ENCODE data around the gene QPRT. TPM values are rescaled to one million over a fixed set of nuclear protein-coding genes. Genes with fewer than 3 reads are reported as not detected.
"Not testable (repeated sequence)": the region's sequence is repeated elsewhere in the genome, so short reads cannot be mapped to it uniquely, and the experiment has no call there.

The QPRT gene
- total RNA-seq, 1 experiment from 2014 or later, result 27.9 TPM

GRCh38 chr16:29745121-29745852 is 66.3 kb downstream of the QPRT start:
- in situ Hi-C loops (cut with HindIII; ENCODE audit: low pct_unique_long_range_greater_than_20kb, low sequenced_read_pairs), result no loop called here
- Histone ChIP-seq H3K4me3 (ENCODE audit: low read depth in 2 of 2, low read length in 2 of 2) (no peak overlapping the region), H3K27me3 (ENCODE audit: control insufficient read depth, insufficient read depth, low read length) (no peaks in the 10 kb centered on the region), H3K9me3 (ENCODE audit: control insufficient read depth, insufficient read depth, low read depth, low read length) (no peaks in the 10 kb centered on the region), H3K4me1 (ENCODE audit: control insufficient read depth, insufficient read depth, low read length) (no peaks in the 10 kb centered on the region), H3K27ac (ENCODE audit: low read length) (no peak overlapping the region), H3K36me3 (ENCODE audit: control insufficient read depth, insufficient read depth, low read length) (no peaks in the 10 kb centered on the region)
- intact Hi-C loops (cut with micrococcal nuclease; ENCODE audit: unreplicated experiment), result no loop called here
- CTCF ChIA-PET, result no interaction called here
- no peak for ATAC-seq
- BruUV-seq (replicated peaks), result no TSS peak
- TF ChIP-seq REST (IDR thresholded peaks at IDR 0.05; ENCODE audit: insufficient read depth in 1 of 2, low read depth in 2 of 2, low read length in 1 of 2) (no peak), TCF7L2 (IDR thresholded peaks at IDR 0.05; ENCODE audit: low read depth, low read length) (no peak), POLR2AphosphoS5 (IDR thresholded peaks at IDR 0.05; ENCODE audit: low read depth, low read length) (no peak), SIN3A (IDR thresholded peaks at IDR 0.05; ENCODE audit: borderline replicate concordance, insufficient read depth, low read depth, low read length) (no peak), CTCF (IDR thresholded peaks at IDR 0.05) (no peak)
- no peak for DNase-seq (ENCODE audit: low read depth, low spot score)
- POLR2A ChIA-PET, result no interaction called here

- ChIA-PET CTCF (no interaction called here), POLR2A (no interaction called here)
- no TSS peak for BruUV-seq (replicated peaks)
- Histone ChIP-seq H3K27me3 (ENCODE audit: control insufficient read depth, insufficient read depth, low read length) (no peaks in the 10 kb centered on the region), H3K4me1 (ENCODE audit: control insufficient read depth, insufficient read depth, low read length) (no peaks in the 10 kb centered on the region), H3K9me3 (ENCODE audit: control insufficient read depth, insufficient read depth, low read depth, low read length) (no peaks in the 10 kb centered on the region), H3K27ac (ENCODE audit: low read length) (no peak within 1 kb of the TSS), H3K4me3 (ENCODE audit: low read depth in 2 of 2, low read length in 2 of 2) (no peak within 1 kb of the TSS), H3K36me3 (ENCODE audit: control insufficient read depth, insufficient read depth, low read length) (no peaks in the 10 kb centered on the region)
- in situ Hi-C loops (cut with HindIII; ENCODE audit: low pct_unique_long_range_greater_than_20kb, low sequenced_read_pairs), result no loop called here
- ATAC-seq, result no peak
- intact Hi-C loops (cut with micrococcal nuclease; ENCODE audit: unreplicated experiment), result no loop called here
- TF ChIP-seq POLR2AphosphoS5 (IDR thresholded peaks at IDR 0.05; ENCODE audit: low read depth, low read length) (no peak), CTCF (IDR thresholded peaks at IDR 0.05) (no peak)
- no peak for DNase-seq (ENCODE audit: low read depth, low spot score)
Observed at GRCh38 chr16:29745853-29746345, 66.9 kb downstream of the QPRT start, which contains the start of gene C16orf54. Gene C16orf54, minus strand, starts transcription at chr16:29745990. Its CDS starts 1,039 bp downstream, at chr16:29744951.

- H3K4me3 ChIP-seq (ENCODE audit: low read depth in 2 of 2, low read length in 2 of 2); in situ Hi-C loops (cut with HindIII; ENCODE audit: low pct_unique_long_range_greater_than_20kb, low sequenced_read_pairs); CTCF ChIA-PET; ATAC-seq; POLR2A ChIA-PET; H3K27ac ChIP-seq (ENCODE audit: low read length); intact Hi-C loops (cut with micrococcal nuclease; ENCODE audit: unreplicated experiment); H3K9me3 ChIP-seq (ENCODE audit: control insufficient read depth, insufficient read depth, low read depth, low read length); H3K27me3 ChIP-seq (ENCODE audit: control insufficient read depth, insufficient read depth, low read length); H3K36me3 ChIP-seq (ENCODE audit: control insufficient read depth, insufficient read depth, low read length); H3K4me1 ChIP-seq (ENCODE audit: control insufficient read depth, insufficient read depth, low read length); BruUV-seq (replicated peaks); DNase-seq (ENCODE audit: low read depth, low spot score): not testable (repeated sequence)
Observed at GRCh38 chr16:29746518-29746917, 67.5 kb downstream of the QPRT start.
